ENCODE data around the gene RACK1.
A peak's percentile ranks its signal among the peaks of the same experiment; 100 is the strongest.

RACK1 gene

GRCh38 chr5:181187500-181188213 is 56.0 kb downstream of the RACK1 start:
- H3K9me3 ChIP-seq (ENCODE audit: insufficient read depth, low read length) = no peaks in the 10 kb centered on the region
- TF ChIP-seq EZH2phosphoT487 (IDR thresholded peaks at IDR 0.05; ENCODE audit: low read depth) (no peak), CTCF (IDR thresholded peaks at IDR 0.05; ENCODE audit: low read depth, low read length) (no peak)
- H3K4me2 ChIP-seq (ENCODE audit: low read length) = peak overlapping the region; percentile 89
- H3K27ac ChIP-seq (ENCODE audit: low read length) = peak overlapping the region; percentile 84
- no peaks in the 10 kb centered on the region for H4K20me1 ChIP-seq (ENCODE audit: insufficient read depth, low read length)
- peak overlapping the region; percentile 82 for H2AFZ ChIP-seq (ENCODE audit: low read depth, low read length)
- H3K9ac ChIP-seq (ENCODE audit: low read length) = peak overlapping the region; percentile 72
- H3K36me3 ChIP-seq (replicated peaks; ENCODE audit: low read depth, low read length) = no peaks in the 10 kb centered on the region
- peak overlapping the region; percentile 81 for H3K4me3 ChIP-seq (ENCODE audit: low read length)
- peaks cover 5% of the 10 kb centered on the region for H3K79me2 ChIP-seq (ENCODE audit: low read length)
- H3K27me3 ChIP-seq (ENCODE audit: low read depth, low read length) = no peaks in the 10 kb centered on the region
- peaks cover 8% of the 10 kb centered on the region for H3K4me1 ChIP-seq (ENCODE audit: low read length)

GRCh38 chr5:181186986-181187499 is 56.7 kb downstream of the RACK1 start:
- no peaks in the 10 kb centered on the region for H3K36me3 ChIP-seq (replicated peaks; ENCODE audit: low read depth, low read length)
- no peaks in the 10 kb centered on the region for H3K27me3 ChIP-seq (ENCODE audit: low read depth, low read length)
- H3K27ac ChIP-seq (ENCODE audit: low read length) = peak overlapping the region; percentile 39
- no peaks in the 10 kb centered on the region for H3K9me3 ChIP-seq (ENCODE audit: insufficient read depth, low read length)
- no peak for TF ChIP-seq CTCF (IDR thresholded peaks at IDR 0.05; ENCODE audit: low read depth, low read length)
- no peak for TF ChIP-seq EZH2phosphoT487 (IDR thresholded peaks at IDR 0.05; ENCODE audit: low read depth)
- peaks cover 10% of the 10 kb centered on the region for H3K4me1 ChIP-seq (ENCODE audit: low read length)
- peak overlapping the region; percentile 82 for H2AFZ ChIP-seq (ENCODE audit: low read depth, low read length)
- peak overlapping the region; percentile 81 for H3K4me3 ChIP-seq (ENCODE audit: low read length)
- no peaks in the 10 kb centered on the region for H4K20me1 ChIP-seq (ENCODE audit: insufficient read depth, low read length)
- peak overlapping the region; percentile 89 for H3K4me2 ChIP-seq (ENCODE audit: low read length)
- peak overlapping the region; percentile 72 for H3K9ac ChIP-seq (ENCODE audit: low read length)
- no peaks in the 10 kb centered on the region for H3K79me2 ChIP-seq (ENCODE audit: low read length)

Measured in OCI-LY3 (cell line).